SK-N-SH (cell line): Measurements from ENCODE around the gene FRMD4B. TPM values are rescaled to one million over a fixed set of nuclear protein-coding genes. Genes with fewer than 3 reads are reported as not detected.

Source experiments
- CTCF ChIA-PET: fragments of 300-600, 350-600 bp; formaldehyde crosslinking; extraction: SDS; loops from one replicate; lab custom pipeline; 2021; lab: Yijun Ruan, JAX
- POLR2A ChIA-PET: fragments of 350-600 bp; sonication (Branson Sonifier 250); formaldehyde crosslinking; extraction: SDS; loops from one replicate; lab custom pipeline; 2020; ENCODE audit warnings: antibody characterized with exemption, inconsistent platforms; lab: Yijun Ruan, JAX
- DNase-seq: peaks from one replicate; pipeline ENCODE4 v3.0.0; 2012
- H2AFZ ChIP-seq: fragments of 200-600 bp; sonication (generic); 2 replicates; pipeline ENCODE4 v1.8.1; 2016; ENCODE audit warnings: antibody characterized with exemption, mild to moderate bottlenecking, low read depth
- H3F3A ChIP-seq: fragments of 200-600 bp; sonication (generic); replicated peaks from 2 replicates; pipeline ENCODE3; 2016; ENCODE audit warnings: antibody characterized with exemption, mild to moderate bottlenecking; ENCODE audit not compliant: insufficient read depth
- H3K27ac ChIP-seq, 2 experiments: fragments of 200-500 bp in 1 of 2; fragments of 200-600 bp in 1 of 2; sonication (Bioruptor generic) in 1 of 2; sonication (generic), shearing (Covaris generic) in 1 of 2; 2 replicates each; pipeline versions ENCODE4 v1.5.1 to v1.6.1; 2014 to 2016; ENCODE audit warnings: low read depth in 2 of 2, inconsistent platforms in 1 of 2, low read length in 1 of 2, mild to moderate bottlenecking in 1 of 2, mixed read lengths in 1 of 2
- H3K27me3 ChIP-seq: fragments of 200-600 bp; sonication (generic), shearing (Covaris generic); 2 replicates; pipeline ENCODE4 v1.6.1; 2016; ENCODE audit warnings: mixed run types; ENCODE audit not compliant: insufficient read depth
- H3K36me3 ChIP-seq, 2 experiments: fragments of 200-500 bp in 1 of 2; fragments of 200-600 bp in 1 of 2; sonication (Bioruptor generic) in 1 of 2; sonication (generic) in 1 of 2; replicated peaks in 1 of 2; 2 replicates each; pipeline versions ENCODE3 to v1.5.1; 2014 to 2016; ENCODE audit warnings: low read length in 1 of 2, mild to moderate bottlenecking in 1 of 2; ENCODE audit not compliant: insufficient read depth in 2 of 2, control insufficient read depth in 1 of 2
- H3K4me1 ChIP-seq, 2 experiments: fragments of 200-500 bp in 1 of 2; fragments of 200-600 bp in 1 of 2; sonication (Bioruptor generic) in 1 of 2; sonication (generic), shearing (Covaris generic) in 1 of 2; 2 replicates each; pipeline versions ENCODE4 v1.5.1 to v1.6.1; 2014 to 2016; ENCODE audit warnings: low read depth in 1 of 2, low read length in 1 of 2, mixed run types in 1 of 2; ENCODE audit not compliant: insufficient read depth in 2 of 2, control insufficient read depth in 1 of 2
- H3K4me2 ChIP-seq: fragments of 200-600 bp; sonication (generic), shearing (Covaris generic); 2 replicates; pipeline ENCODE4 v1.6.1; 2017; ENCODE audit warnings: mixed run types
- H3K4me3 ChIP-seq, 2 experiments: fragments of 200-500 bp in 1 of 2; fragments of 200-600 bp in 1 of 2; sonication (Bioruptor generic) in 1 of 2; sonication (generic), shearing (Covaris generic) in 1 of 2; 2 replicates each; pipeline versions ENCODE4 v1.5.1 to v1.8.1; 2014 to 2016; ENCODE audit warnings: low read depth in 2 of 2, inconsistent platforms in 1 of 2, low read length in 1 of 2, mild to moderate bottlenecking in 1 of 2, mixed read lengths in 1 of 2, moderate library complexity in 1 of 2
- H3K79me2 ChIP-seq: fragments of 200-600 bp; sonication (generic); 2 replicates; pipeline ENCODE4 v1.8.1; 2017; ENCODE audit warnings: mild to moderate bottlenecking; ENCODE audit not compliant: insufficient read depth
- H3K9ac ChIP-seq: fragments of 200-600 bp; sonication (generic); 2 replicates; pipeline ENCODE4 v1.6.1; 2017; ENCODE audit warnings: mixed run types
- H3K9me2 ChIP-seq: fragments of 200-600 bp; sonication (generic); 2 replicates; pipeline ENCODE4 v1.6.1; 2017; ENCODE audit warnings: mixed run types
- H3K9me3 ChIP-seq: fragments of 200-600 bp; sonication (generic); 2 replicates; pipeline ENCODE4 v1.6.1; 2017; ENCODE audit warnings: mixed run types, mild to moderate bottlenecking, moderate library complexity
- H4K20me1 ChIP-seq: fragments of 200-600 bp; sonication (generic); 2 replicates; pipeline ENCODE4 v1.6.1; 2017; ENCODE audit warnings: mild to moderate bottlenecking, mixed run types; ENCODE audit not compliant: insufficient read depth
- EP300 ChIP-seq, 2 experiments: IDR thresholded peaks; 2 replicates each; pipeline versions ENCODE4 v1.4.0 to v1.6.1; 2012; ENCODE audit warnings: borderline replicate concordance in 1 of 2, low read depth in 1 of 2, low read length in 1 of 2
- EZH2phosphoT487 ChIP-seq: fragments of 200-600 bp; sonication (generic); IDR thresholded peaks from 2 replicates; pipeline ENCODE4 v1.6.1; 2017; ENCODE audit warnings: low read depth, mixed run types, mild to moderate bottlenecking, antibody characterized with exemption, moderate library complexity, borderline replicate concordance
- FOXJ3 ChIP-seq: sonication (generic); formaldehyde crosslinking; IDR thresholded peaks from 2 replicates; pipeline ENCODE4 v1.5.1; 2020; ENCODE audit warnings: mild to moderate bottlenecking, missing genetic modification reagents
- FOXM1 ChIP-seq: IDR thresholded peaks from 2 replicates; pipeline ENCODE4 v1.4.0; 2012; ENCODE audit warnings: low read depth, mild to moderate bottlenecking
- GATA2 ChIP-seq: sonication (generic); formaldehyde crosslinking; IDR thresholded peaks from 2 replicates; pipeline ENCODE4 v1.5.0; 2020; ENCODE audit warnings: mild to moderate bottlenecking, missing genetic modification reagents
- JUND ChIP-seq: IDR thresholded peaks from 2 replicates; pipeline ENCODE4 v1.4.0; 2012
- MXI1 ChIP-seq: IDR thresholded peaks from 2 replicates; pipeline ENCODE4 v1.6.1; 2012; ENCODE audit warnings: mild to moderate bottlenecking, low read depth, low read length, improper control_type of control experiment
- NFIC ChIP-seq: IDR thresholded peaks from 2 replicates; pipeline ENCODE4 v1.4.0; 2012; ENCODE audit warnings: borderline replicate concordance
- NRF1 ChIP-seq: IDR thresholded peaks from 2 replicates; pipeline ENCODE4 v1.6.1; 2012; ENCODE audit warnings: low read depth, mild to moderate bottlenecking, low read length
- POLR2AphosphoS5 ChIP-seq: IDR thresholded peaks from 2 replicates; pipeline ENCODE4 v1.6.1; 2012; ENCODE audit warnings: low read depth, low read length
- RAD21 ChIP-seq: IDR thresholded peaks from 2 replicates; pipeline ENCODE4 v1.6.1; 2012; ENCODE audit warnings: mild to moderate bottlenecking, low read length
- RXRA ChIP-seq: IDR thresholded peaks from 2 replicates; pipeline ENCODE4 v1.4.0; 2012; ENCODE audit warnings: low read depth, mild to moderate bottlenecking, borderline replicate concordance
- YY1 ChIP-seq: IDR thresholded peaks from 2 replicates; pipeline ENCODE4 v1.4.0; 2012; ENCODE audit warnings: low read depth, mild to moderate bottlenecking
- WGBS: methylation state at CpG from one replicate; pipeline ENCODE4 v1.1.6; 2017; ENCODE audit warnings: low lambda C conversion rate; 5-methylcytosine and 5-hydroxymethylcytosine counted together
- polyA plus RNA-seq, 3 experiments: library from polyadenylated mRNA; depleted of rRNA; stranded (reverse); fragments of >200 nt; gene quantifications; 2 replicates each; pipeline ENCODE4 v1.2.3, GENCODE V29; 2012
- TF ChIP-seq, protein P1 (sequence below): IDR thresholded peaks from 2 replicates; pipeline ENCODE4 v1.4.0; 2012; ENCODE audit warnings: low read depth, borderline replicate concordance
- TF ChIP-seq, protein P2 (sequence below): IDR thresholded peaks from 2 replicates; pipeline ENCODE4 v1.6.1; 2012; ENCODE audit warnings: mild to moderate bottlenecking, low read depth, low read length, moderate library complexity
- TF ChIP-seq, protein P3 (sequence below): IDR thresholded peaks from 2 replicates; pipeline ENCODE4; 2012
- TF ChIP-seq, protein P4 (sequence below): fragments of 150-350 bp; IDR thresholded peaks from 2 replicates; pipeline ENCODE4 v1.6.1; 2017; ENCODE audit warnings: antibody characterized with exemption, low read length, low read depth, borderline replicate concordance
- TF ChIP-seq, protein P5 (sequence below): fragments of 150-350 bp; IDR thresholded peaks from 2 replicates; pipeline ENCODE4 v1.6.1; 2016; ENCODE audit warnings: mild to moderate bottlenecking, low read depth, low read length
- TF ChIP-seq, protein P6 (sequence below): IDR thresholded peaks from 2 replicates; pipeline ENCODE4 v1.4.0; 2012; ENCODE audit warnings: low read depth

Gene FRMD4B
- polyA plus RNA-seq, 1 of the 3 experiments (the other 2 are of a cell fraction): 0.53 TPM

DNA sequence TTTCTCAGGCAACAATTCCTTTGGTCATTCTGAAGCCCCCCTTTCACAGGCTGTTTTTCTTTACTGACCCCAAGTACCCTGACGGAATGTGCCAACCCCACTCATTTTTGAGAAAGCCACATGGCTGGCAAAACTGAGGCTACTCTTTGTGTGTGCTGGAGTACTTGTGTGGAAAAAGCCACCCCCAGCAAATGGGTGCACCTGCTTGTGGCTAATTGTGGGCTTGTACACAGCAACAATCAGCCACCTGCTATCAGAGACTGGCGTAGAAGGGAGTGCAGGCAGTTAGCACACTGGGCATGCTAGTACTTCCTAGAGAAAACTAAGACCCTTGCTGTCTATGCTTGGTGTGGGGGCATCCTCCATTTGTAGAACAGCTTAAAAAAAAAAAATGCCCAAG lies 153.4 kb downstream of the FRMD4B start:
- Histone ChIP-seq H3K79me2 (no peaks in the 10 kb centered on the region), H3K9me2 (no peaks in the 10 kb centered on the region), H3K36me3 (no peaks in the 10 kb centered on the region), H3K4me3 (no peak overlapping the region), H3K9ac (no peak overlapping the region), H3K27ac (peak overlapping the region in 1 of 2 experiments; percentile 27; a peak in 1 of 4 replicates), H3K4me2 (no peak overlapping the region; the same call in 1 of the 2 replicates), H3K9me3 (no peaks in the 10 kb centered on the region), H3K27me3 (no peaks in the 10 kb centered on the region), H2AFZ (no peak overlapping the region), H3K4me1 (peaks cover 0 to 8% of the 10 kb centered on the region in 2 experiments; a peak in 1 of 4 replicates), H3F3A (peaks cover 6% of the 10 kb centered on the region), H4K20me1 (no peaks in the 10 kb centered on the region)
- ChIA-PET CTCF (interaction anchor here (1.8 to 1.9 kb wide), 2 partner anchors 14 to 71 kb away, joined by 5 to 6 read pairs; no protein-coding TSS in a partner anchor), POLR2A (no interaction called here)
- WGBS: 94% methylated on average over 2 of the region's 2 CpGs
- DNase-seq: no peak
- no peak for TF ChIP-seq FOXJ3
- TF ChIP-seq RAD21: no peak
- TF ChIP-seq NFIC: no peak
- TF ChIP-seq FOXM1: no peak
- no peak for TF ChIP-seq EZH2phosphoT487
- no peak for TF ChIP-seq GATA2 (CRISPR knock-in tag)
- TF ChIP-seq POLR2AphosphoS5: no peak
- no peak for TF ChIP-seq RXRA
- TF ChIP-seq, protein P1, sequence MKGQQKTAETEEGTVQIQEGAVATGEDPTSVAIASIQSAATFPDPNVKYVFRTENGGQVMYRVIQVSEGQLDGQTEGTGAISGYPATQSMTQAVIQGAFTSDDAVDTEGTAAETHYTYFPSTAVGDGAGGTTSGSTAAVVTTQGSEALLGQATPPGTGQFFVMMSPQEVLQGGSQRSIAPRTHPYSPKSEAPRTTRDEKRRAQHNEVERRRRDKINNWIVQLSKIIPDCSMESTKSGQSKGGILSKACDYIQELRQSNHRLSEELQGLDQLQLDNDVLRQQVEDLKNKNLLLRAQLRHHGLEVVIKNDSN: no peak
- TF ChIP-seq EP300 (IDR thresholded peaks at IDR 0.05; ENCODE audit: borderline replicate concordance in 1 of 2, low read depth in 1 of 2, low read length in 1 of 2): no peak

DNA sequence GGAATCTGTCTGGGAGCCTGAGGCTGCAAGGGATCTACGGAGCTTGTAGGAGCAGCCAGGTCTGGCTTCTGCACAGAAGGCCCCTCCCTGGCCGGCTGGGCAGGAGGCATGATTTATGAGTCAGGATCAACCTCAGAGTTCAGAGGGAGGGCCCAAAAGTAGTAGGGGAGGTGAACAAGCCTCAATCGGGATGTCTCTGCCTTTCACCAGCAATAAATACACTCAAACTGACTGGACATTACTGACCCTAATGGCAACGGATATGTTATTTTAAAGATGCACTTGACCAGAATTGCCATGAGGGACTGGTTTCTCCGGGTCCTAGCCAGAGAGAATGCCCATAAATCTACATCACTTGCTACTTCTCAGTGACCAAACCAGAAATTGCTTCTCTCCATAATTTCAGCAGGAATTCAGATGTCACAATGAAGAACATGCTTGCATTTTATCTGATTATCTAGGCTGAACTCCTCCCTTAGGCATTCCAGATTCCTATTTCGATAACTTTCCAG lies 153.9 kb downstream of the FRMD4B start:
- peaks cover 0 to 8% of the 10 kb centered on the region in 2 experiments; a peak in 1 of 4 replicates for H3K4me1 ChIP-seq
- H4K20me1 ChIP-seq: no peaks in the 10 kb centered on the region
- H3K4me3 ChIP-seq: no peak overlapping the region
- POLR2A ChIA-PET: no interaction called here
- WGBS: 25% methylated on average over 4 of the region's 6 CpGs
- H3K79me2 ChIP-seq: no peaks in the 10 kb centered on the region
- peak; percentile 31 for DNase-seq
- peak overlapping the region in 1 of 2 experiments; percentile 28; a peak in 1 of 4 replicates for H3K27ac ChIP-seq
- no peak overlapping the region for H3K9ac ChIP-seq
- CTCF ChIA-PET: interaction anchor here (1.8 to 1.9 kb wide), 2 partner anchors 14 to 70 kb away, joined by 5 to 6 read pairs; no protein-coding TSS in a partner anchor
- H3K9me3 ChIP-seq: no peaks in the 10 kb centered on the region
- no peak overlapping the region; the same call in 1 of the 2 replicates for H2AFZ ChIP-seq
- H3F3A ChIP-seq: peaks cover 6% of the 10 kb centered on the region
- H3K36me3 ChIP-seq: no peaks in the 10 kb centered on the region
- no peaks in the 10 kb centered on the region for H3K27me3 ChIP-seq
- H3K4me2 ChIP-seq: peak overlapping the region; percentile 35; the same call in 1 of the 2 replicates
- no peaks in the 10 kb centered on the region for H3K9me2 ChIP-seq
- TF ChIP-seq MXI1 (no peak), NFIC (no peak), EP300 (IDR thresholded peaks at IDR 0.05; ENCODE audit: borderline replicate concordance in 1 of 2, low read depth in 1 of 2, low read length in 1 of 2) (peak in 1 of 2 experiments; percentile 12; a peak in 1 of 4 replicates), JUND (peak; percentile 10; the same call in 1 of the 2 replicates), YY1 (no peak), NRF1 (no peak), RAD21 (no peak), RXRA (peak; percentile 26; the same call in 1 of the 2 replicates)
- TF ChIP-seq, protein P2, sequence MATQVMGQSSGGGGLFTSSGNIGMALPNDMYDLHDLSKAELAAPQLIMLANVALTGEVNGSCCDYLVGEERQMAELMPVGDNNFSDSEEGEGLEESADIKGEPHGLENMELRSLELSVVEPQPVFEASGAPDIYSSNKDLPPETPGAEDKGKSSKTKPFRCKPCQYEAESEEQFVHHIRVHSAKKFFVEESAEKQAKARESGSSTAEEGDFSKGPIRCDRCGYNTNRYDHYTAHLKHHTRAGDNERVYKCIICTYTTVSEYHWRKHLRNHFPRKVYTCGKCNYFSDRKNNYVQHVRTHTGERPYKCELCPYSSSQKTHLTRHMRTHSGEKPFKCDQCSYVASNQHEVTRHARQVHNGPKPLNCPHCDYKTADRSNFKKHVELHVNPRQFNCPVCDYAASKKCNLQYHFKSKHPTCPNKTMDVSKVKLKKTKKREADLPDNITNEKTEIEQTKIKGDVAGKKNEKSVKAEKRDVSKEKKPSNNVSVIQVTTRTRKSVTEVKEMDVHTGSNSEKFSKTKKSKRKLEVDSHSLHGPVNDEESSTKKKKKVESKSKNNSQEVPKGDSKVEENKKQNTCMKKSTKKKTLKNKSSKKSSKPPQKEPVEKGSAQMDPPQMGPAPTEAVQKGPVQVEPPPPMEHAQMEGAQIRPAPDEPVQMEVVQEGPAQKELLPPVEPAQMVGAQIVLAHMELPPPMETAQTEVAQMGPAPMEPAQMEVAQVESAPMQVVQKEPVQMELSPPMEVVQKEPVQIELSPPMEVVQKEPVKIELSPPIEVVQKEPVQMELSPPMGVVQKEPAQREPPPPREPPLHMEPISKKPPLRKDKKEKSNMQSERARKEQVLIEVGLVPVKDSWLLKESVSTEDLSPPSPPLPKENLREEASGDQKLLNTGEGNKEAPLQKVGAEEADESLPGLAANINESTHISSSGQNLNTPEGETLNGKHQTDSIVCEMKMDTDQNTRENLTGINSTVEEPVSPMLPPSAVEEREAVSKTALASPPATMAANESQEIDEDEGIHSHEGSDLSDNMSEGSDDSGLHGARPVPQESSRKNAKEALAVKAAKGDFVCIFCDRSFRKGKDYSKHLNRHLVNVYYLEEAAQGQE: no peak
- TF ChIP-seq, protein P3, sequence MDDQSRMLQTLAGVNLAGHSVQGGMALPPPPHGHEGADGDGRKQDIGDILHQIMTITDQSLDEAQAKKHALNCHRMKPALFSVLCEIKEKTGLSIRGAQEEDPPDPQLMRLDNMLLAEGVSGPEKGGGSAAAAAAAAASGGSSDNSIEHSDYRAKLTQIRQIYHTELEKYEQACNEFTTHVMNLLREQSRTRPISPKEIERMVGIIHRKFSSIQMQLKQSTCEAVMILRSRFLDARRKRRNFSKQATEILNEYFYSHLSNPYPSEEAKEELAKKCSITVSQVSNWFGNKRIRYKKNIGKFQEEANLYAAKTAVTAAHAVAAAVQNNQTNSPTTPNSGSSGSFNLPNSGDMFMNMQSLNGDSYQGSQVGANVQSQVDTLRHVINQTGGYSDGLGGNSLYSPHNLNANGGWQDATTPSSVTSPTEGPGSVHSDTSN: peak; percentile 83
- TF ChIP-seq, protein P4, sequence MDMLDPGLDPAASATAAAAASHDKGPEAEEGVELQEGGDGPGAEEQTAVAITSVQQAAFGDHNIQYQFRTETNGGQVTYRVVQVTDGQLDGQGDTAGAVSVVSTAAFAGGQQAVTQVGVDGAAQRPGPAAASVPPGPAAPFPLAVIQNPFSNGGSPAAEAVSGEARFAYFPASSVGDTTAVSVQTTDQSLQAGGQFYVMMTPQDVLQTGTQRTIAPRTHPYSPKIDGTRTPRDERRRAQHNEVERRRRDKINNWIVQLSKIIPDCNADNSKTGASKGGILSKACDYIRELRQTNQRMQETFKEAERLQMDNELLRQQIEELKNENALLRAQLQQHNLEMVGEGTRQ: no peak
- TF ChIP-seq, protein P5, sequence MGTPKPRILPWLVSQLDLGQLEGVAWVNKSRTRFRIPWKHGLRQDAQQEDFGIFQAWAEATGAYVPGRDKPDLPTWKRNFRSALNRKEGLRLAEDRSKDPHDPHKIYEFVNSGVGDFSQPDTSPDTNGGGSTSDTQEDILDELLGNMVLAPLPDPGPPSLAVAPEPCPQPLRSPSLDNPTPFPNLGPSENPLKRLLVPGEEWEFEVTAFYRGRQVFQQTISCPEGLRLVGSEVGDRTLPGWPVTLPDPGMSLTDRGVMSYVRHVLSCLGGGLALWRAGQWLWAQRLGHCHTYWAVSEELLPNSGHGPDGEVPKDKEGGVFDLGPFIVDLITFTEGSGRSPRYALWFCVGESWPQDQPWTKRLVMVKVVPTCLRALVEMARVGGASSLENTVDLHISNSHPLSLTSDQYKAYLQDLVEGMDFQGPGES: no peak
- TF ChIP-seq, protein P6, sequence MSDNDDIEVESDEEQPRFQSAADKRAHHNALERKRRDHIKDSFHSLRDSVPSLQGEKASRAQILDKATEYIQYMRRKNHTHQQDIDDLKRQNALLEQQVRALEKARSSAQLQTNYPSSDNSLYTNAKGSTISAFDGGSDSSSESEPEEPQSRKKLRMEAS: no peak
